Stimulated activated CD8-positive, alpha-beta memory T cell treated with anti-CD3 and anti-CD28 coated beads, Interleukin-2, amount 100 ng/mL, for 48 hours (primary cell): ENCODE data around the gene UCKL1.
"Not testable (repeated sequence)": the region's sequence is repeated elsewhere in the genome, so short reads cannot be mapped to it uniquely, and the experiment has no call there.

Experiments
- DNase-seq, 2 donors: peaks; one replicate each; pipeline ENCODE4 v3.0.0-alpha.2; 2020; ENCODE audit warnings: low read depth in 2 of 2

Gene UCKL1

DNA sequence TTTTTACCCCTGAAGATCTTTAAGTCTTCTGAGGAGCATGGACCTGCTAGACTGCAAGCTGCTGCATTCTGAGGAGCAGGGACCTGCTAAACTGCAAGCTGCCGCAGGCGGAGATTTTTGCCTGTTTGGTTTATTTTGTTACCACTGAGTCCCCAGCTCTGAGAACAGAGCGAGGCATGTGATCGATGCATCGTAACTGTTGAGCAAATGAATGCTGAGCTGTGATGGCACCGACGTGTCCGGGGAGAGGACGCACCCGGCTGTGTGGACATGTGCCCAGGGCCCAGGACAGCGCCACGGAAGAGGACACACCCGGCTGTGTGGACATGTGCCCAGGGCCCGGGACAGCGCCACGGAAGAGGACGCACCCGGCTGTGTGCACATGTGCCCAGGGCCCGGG, 37.1 kb downstream of the UCKL1 start:
- DNase-seq, result no peak

DNA sequence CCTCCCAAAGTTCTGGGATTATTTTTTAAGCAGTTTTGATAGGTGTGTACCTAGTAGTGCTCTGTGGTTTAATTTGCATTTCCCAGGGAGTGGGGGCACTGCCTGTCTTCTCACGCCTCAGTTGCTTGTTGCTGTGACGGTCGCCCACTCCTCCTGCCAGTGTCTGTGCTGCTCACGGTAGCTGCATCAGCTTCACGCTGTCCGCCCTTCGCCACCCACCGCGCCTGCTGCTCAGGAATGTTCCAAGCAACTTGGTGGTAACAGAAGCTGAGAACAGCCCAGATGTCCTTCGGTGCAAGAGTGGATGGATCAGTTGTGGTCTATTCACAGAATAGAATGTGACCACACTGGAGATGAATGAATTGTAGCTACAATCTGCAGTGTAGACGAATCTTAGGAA, 38.4 kb downstream of the UCKL1 start:
- no peak for DNase-seq

DNA sequence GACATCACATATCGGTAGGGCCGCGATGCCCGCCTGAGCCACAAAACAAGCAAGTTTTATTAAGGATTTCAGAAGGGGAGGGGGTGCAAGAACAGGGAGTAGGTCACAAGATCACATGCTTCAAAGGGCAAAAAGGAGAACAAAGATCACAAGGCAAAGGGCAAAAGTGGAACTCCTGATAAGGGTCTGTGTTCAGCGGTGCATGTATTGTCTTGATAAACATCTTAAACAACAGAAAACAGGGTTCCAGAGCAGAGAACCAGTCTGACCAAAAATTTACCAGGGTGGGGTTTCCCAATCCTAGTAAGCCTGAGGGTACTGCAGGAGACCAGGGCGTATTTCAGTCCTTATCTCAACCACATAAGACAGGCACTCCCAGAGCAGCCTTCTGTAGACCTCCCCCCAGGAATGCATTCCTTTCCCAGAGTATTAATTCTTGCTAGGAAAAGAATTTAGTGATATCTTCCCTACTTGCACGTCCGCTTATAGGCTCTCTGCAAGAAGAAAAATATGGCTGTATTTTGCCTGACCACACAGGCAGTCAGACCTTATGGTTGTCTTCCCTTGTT, 39.8 kb downstream of the UCKL1 start:
- not testable (repeated sequence) for DNase-seq

DNA sequence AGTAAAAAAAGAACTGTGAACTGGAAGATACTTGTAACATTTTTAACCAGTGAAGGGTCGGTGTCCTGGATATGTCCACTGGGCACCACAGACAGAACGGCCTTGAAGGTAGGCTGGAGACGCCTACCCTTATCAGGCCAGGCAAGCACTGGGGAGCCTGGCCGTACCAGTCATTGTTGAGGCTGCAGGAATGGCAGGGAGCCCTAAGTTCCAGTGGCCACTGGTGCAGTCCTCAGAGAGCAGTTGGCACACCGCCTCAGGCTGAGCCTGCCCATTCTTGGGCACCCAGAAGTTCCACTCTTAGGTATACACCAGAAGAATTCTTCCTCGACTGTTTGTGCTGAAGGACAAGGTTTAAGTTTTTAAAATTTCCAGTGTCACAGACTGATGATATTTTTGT, 40.7 kb downstream of the UCKL1 start:
- DNase-seq, result no peak

DNA sequence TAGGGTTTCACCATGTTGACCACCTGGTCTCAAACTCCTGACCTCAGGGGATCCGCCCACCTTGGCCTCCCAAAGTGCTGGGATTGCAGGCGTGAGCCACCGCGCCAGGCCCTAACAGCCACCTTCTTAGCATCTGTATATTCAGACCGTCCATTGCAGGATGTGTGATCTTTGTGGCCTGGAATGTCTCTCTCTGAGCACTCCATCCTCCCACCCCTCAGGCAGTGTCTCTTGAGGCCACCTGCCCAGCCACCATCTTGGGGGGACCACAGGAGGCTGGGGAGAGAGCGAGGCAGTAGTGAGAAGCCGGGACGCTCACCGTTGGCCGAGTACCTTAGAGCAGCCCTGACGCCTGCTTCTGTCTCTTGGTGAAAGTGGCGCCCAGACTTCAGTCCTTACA, 42.4 kb downstream of the UCKL1 start:
- DNase-seq, result no peak

DNA sequence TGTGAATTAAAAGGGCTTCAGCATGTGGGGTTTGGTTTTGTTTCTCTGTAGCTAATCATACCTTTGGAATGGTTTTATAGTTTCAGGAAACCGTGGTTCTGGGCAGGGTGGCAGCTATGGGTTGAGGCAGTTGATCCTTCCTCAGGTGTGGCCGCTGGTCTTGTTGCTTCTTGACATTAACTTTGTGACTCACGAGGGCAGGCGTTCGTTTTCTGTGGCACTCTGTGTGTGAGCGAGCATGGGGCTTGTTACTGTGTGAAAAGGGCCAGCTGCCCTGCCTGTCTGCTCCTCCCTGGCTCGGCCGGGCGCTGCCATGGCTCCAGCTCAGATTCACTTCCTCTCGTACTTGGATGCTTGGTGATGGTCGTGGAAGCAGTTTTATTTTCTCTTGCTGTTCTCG, 45.0 kb downstream of the UCKL1 start:
- DNase-seq, result no peak

DNA sequence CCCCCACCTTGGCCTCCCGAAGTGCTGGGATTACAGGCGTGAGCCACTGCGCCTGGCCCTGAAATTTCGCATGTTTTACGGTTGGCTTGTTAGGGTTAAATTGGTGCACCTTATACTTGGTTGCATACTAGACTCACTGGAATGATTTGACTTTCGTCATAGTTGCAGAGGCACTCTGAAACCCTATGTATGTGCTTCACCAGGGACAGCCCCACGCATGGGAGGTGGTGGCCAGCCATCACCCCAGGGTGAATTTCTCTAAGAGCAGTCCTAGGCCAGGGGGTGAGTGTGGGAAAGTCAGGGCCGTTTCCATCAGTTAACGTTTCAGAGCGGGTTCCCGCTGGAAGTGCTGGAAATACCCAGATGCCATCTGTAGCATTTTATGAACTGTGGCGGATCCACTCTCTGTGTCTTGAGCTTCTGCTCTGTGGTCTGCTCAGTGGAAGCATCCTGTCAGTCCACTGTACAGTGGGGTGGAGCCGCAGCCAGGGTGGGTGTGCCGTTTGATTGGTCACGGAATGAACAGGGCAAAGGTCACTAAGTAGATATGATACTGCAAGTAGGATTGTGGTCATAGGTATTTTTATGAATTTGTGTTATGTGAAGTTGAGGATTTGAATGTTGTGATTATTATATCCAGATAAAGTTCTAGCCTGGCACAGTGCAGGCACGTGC, 48.1 kb downstream of the UCKL1 start:
- no peak for DNase-seq

DNA sequence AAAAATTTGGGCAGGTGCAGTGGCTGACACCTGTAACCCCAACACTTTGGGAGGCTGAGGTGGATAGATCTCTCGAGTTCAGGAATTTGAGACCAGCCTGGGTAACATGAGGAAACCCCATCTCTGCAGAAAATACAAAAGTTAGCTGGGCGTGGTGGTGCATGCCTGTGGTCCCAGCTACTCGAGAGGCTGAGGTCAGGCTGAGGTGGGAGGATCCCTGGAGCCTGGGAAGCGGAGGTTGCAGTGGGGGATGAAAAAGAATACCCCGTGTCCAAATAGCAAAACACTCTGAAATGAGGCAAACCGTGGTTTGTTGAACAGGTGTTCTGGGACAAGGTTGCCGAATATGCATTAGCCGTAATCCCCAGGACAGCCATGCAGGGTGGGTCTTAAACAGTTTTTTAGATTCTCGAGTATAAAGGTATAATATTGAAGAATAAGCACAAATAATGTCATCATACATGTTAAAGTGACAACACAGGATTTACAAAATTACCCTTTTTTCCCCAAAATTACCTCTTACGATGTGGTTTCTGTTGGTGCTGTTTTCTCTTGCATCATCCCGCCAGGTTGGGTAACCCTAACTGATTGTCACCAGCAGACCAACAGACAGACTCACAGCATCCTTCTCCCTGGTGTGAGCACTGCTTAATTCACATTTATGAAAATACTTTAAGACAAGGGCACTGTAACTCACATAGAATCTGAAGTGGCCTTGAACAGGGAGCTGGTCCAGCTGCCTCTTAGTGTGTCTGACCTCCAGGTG, 52.2 kb downstream of the UCKL1 start:
- no peak for DNase-seq

DNA sequence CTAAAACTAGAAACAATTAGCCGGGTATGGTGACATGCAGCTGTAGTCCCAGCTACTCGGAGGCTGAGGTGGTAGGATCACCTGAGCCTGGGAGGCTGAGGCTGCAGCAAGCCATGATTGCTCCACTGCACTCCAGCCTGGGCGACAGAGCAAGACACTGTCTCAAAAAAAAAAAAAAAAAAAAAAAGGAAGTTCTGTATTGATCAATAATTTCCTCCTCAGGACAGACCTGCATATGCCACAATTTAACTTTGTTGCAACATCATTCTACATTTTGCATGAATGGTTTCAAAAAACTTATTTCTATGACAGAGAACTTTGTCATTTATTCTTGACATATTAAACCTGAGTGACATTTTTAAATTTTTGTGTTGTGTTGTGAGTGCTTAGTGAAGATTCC, 55.8 kb downstream of the UCKL1 start:
- no peak for DNase-seq

DNA sequence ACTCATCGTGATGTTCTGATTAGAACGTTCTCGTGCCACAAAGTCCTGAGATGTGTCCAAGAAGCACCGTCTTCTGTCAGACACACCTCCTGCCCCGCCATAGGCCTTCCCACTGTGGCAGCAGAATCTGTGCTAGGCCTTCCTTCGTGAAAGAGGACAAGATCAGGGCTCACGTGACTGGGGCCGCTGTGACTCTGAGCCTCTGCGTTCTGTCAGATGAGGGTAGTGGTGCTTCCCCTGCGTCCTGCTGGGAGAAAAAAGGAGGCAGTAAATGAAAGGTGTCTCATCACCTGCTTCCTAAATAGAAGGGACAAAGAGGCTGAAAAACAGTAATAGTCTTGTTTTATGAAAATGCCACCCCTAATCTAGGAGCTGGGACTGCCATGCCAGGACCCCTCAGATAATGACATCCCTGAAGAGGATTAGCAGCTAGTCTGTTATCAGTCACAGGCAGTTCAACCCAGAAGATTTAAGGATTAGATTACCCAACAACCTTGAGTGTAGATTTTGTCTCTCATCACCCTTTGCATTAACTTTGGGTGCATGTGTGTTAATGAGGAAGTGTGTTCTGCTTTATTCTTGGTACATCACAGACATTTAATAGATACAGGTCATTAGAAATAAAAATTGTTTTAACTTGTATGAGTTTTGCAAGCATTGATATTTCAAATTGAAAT, 57.2 kb downstream of the UCKL1 start:
- DNase-seq, result no peak

DNA sequence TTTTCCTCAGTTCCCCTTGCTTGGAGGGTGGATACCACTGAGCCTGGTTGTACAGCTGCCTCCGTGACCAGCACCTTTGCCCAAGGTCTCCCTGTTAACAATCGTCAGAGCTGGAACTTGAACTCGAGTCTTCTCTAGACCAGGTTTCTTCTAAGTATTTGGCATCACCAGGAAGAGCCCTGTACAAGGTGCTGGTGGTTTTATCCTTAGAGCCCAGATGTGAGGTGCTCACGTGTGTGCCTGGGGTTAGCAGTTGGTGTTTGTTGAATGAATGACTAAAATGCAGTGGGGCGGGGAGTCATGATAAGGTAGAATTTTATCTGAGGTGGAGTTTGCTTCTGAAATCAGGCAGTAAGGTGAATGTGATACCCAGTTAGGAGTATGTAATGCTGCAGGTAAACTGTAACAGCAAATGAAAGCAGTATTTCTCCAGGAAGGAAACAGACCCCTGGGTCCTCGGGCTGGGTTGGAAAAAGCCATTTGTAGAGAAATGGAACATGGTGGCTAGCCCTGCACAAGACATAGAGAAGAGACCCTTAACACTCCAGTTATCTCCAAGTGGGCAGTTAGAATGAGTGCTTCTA, 58.1 kb downstream of the UCKL1 start:
- no peak for DNase-seq

DNA sequence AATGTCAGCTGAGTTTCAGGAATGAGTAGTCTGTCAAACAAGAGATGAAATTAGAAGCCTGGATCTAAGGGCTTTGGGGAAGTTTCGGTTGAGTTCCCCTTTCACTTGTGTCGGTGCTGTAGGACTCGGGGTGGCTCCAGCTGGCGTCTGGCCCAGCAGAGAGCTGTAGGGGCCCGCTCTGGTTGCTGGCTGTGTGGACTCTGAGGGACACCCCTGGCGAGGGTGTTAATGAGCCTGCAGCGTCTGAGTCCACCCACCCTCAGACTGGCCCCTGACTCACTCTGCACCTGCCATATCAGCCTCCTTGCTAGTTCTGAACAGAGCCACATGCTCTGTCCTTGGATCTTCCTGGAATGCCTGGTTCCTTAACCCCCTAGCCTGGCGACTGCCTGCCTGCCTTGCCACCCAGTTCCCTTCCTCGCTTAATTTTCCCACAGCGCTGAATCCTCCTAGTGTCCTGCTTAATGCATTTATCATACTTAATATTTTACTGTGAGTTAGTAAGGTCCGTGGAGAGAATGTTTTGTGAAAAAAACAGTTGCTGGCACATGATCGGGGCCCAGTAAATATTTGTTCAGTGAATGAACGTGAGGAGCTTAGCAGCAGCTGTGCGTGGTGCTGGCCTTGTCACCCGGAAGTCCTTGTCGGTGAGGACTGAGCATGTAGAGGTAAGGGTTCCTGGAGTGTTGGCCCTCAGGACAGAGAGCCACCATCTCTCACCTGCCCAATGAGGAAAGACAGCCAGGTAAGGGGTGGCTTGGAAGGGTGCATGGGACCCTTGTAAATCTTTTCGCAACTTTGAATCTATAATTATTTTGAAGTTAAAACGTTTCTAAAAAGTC, 59.7 kb downstream of the UCKL1 start:
- no peak for DNase-seq

DNA sequence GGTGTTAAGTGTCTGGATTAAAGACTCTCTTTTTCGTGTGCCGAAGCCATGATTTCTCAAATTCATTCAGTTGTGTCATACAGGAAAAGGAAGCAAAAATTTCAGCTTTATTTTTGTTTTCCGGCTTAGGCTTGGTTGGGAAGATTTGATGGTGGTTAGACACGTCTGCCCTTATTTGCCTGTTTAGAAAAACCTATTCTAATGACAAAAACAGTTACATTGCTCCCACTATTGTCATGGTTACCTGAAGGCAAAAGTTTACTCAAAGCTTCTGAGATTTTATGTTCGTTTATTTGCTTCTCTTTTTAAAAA, 60.3 kb downstream of the UCKL1 start:
- DNase-seq, result no peak

DNA sequence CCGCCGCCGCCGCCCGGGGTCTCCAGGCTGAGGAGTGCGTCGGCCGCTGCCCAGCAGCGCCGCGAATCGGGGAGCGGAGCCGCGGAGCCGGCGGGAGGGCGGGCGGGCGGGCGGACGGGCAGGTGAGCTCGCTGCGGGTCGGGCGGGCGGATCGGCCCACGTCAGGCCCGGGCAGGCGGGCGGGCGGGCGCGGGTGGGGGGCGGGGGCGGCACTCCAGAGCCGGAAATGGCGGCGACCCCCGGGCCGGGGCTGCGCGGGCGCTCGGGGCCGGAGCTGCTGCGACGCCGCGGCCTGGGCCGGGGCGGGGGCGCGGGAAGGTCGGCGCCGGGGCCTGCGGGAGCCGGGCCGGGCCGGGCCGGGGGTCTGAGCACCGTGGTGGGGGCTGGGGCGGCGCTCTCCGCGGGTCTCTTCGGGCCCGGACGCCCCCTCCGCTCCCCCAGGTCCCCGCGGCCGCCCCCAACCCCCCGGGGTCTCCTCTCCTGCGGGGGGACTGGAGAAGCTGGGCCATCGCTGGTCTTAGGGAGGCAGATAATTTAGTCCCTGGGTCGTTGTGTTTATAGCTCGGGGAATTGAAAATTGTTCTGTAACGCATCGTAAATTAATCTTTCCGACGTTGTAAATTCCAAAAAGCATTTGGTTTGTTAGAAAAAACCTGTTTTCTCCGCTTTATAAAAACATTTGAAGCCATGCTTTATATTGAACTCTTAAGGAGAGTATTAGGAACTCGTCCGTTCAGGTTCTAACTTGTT, 60.8 kb downstream of the UCKL1 start:
- no peak for DNase-seq

DNA sequence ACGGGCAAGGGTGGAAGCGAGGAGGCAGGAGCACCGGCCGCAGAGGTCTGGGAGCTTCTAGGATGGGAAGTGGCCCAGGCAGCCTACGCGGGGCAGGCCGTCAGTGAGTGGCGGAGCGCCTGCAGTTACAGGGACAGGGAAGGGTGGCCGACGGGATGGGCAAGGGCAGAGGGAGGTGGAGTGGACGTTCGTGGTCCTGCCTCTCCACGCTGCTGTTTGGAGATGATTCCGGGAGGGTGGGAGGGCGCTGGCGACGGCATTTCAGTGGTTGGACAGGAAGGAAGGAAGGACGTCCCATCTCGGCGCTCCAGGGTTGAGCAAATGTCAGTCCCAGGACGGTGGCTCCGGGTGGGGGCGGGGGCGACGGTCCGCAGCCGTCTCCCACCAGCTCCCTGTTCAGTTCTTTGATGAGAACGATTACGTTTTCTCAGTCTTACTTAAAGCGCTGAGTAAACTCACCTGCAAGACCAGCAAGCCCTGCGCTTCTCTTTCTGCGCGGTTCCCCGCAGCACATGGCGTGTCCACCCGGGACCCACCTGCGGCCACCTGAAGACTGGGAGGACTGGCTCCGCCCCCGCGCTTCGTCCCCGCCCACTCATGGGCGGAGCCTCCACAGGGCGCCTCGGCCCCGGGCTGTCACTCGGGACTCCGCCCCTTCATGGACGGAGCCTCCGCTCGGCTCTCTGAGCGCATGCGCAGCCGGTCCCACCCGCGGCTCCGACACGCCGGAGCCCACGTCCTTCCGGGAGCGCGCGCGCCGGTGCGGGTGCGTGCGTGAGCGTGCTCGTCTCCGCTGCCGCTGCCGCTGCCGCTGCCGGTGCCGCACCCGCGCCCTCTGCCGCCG, 61.6 kb downstream of the UCKL1 start, which contains the start of gene DNAJC5:
Gene DNAJC5, plus strand, starts transcription at position 769 of the 844 bp plus-strand sequence. CDS start 33,220 bp downstream, outside the sequence.
- peak; percentile 93 to 94 for DNase-seq

DNA sequence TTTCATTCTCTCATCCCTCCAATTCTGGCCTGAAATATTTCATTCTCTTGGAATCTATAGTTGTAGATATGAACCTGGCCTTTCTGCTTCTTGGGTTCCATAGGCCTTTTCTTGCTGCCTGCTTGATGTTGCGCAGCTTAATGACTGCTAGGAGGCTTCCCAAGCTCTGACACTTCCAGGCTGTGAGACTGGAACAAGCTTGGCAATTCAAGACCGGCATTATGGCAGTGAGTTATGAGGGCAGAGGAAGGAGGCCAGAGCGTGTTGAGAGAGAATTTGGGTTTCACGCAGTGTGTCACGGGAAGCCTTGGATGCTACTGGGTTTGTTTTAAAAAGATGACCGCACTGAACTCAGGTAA, 62.2 kb downstream of the UCKL1 start:
- no peak for DNase-seq

DNA sequence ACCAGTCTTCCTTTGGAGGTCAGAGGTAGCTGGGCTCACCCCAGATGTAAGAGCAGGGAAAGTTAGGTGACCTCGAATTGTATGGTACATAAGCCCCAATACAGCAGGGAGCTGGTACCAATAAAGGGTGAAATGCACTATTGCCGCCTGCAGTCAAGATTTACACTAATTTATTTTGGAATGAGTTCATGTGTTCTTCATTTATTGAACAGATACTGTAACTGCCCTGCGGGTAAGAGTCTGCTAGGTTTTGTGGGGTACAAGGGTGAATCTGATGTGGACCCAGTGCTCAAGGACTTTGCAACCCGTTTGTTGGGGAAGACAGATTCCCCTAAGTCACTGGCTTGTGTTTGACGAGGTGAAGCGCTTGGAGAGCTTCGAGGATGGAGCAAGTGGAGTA, 63.8 kb downstream of the UCKL1 start:
- DNase-seq, result no peak

DNA sequence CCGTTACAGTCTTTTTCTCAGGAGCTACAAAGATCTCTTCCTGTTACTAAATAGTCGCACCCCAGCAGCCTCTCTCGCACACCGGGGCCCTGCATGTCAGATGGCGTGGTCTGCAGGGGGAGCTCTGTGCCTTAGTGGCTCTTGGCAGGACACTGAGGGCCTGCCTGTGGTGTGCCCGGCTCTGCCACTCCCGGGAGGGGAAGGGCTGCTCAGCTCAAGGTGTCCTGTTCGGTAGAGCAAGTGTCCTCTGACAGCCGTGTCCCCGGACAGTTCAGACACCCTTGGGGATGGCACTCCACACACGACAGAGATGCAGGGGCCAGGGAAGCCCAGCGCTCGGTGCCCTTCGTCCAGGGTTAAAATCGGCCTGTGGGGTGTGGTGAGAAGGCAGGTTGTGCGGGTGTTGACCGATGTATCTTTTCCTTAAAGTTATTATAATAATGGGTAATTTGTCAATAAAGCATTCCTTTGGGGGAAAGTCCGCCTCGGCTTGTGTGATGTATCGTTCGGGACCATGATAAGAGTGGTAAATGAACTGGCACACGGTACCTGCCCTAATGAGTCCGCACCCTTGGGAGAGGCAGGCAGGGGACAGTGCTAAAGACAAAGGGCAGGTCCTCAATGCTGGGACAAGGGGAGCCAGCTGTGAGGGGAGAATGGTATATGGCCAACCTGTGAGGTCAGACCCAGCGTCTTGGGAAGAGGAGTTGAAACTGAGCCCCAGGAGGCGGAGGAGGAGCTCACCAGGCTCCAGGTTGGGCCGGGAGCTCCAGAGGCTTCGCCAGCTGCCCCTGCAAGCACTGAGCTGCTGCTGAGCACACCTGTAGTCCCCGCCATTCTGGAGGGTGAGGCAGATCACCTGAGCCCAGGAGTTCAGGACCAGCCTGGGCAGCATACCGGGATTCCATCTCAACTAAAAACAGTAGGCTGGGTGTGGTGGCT, 64.9 kb downstream of the UCKL1 start:
- DNase-seq, result no peak

DNA sequence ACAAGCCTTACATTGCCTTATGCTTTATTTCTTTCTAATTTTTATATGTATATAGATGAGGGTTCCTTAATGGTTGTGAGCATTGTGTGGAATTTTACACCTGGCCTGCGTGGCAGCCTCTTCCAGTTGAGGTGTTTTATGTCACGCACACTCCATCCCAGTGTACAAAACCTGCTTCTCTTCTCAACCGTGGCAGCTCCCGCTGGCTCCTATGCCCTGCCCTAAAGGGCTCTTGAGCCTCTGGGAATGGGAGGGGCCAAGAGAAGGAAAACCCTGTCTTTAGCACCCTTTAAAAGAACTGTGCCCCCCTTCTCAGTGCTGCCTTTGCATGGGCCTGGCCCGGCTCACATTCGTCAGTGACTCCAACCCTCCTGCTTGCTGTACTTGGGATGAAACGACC, 65.6 kb downstream of the UCKL1 start:
- no peak for DNase-seq
